Measurements from ENCODE around the gene CHST15.

GRCh38 chr10:124047427-124048152 lies 45.8 kb downstream of the CHST15 start:
- TF ChIP-seq POLR2AphosphoS5 (IDR thresholded peaks at IDR 0.05) = no peak
- no peak for TF ChIP-seq EP300 (IDR thresholded peaks at IDR 0.05)
- no peak for TF ChIP-seq CTCF (IDR thresholded peaks at IDR 0.05)
- no peak for TF ChIP-seq POLR2A (IDR thresholded peaks at IDR 0.05)
